ENCODE data around the gene PPP2R1B. TPM values are rescaled to one million over a fixed set of nuclear protein-coding genes. Genes with fewer than 3 reads are reported as not detected.

PPP2R1B gene
- total and polyA plus RNA-seq, 7 donors = 9.0 to 17.8 (median 14.9) TPM

DNA sequence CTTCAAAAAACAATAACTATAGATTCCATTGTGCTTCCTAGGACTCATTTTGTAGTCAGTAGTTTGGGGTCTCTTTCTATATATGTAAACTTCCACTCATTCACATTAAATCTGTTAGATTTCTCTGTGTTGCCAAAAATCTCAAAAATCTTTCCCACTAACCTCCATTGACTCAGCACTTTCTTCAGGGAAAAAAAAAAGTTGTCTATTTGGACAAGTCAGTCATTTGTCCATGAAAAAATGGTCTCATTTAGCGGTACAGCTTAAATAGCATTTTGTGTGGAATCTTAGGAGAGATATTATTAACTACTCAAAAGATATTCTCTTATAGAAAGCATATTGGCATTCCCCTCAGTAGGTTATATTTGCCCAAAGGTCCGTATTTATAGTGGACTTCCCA lies 81.9 kb downstream of the PPP2R1B start:
- no peak overlapping the region for H3K4me3 ChIP-seq
- intact Hi-C loops (cut with DNase I) = no loop called here
- TF ChIP-seq POLR2A (IDR thresholded peaks at IDR 0.05) (no peak), EP300 (IDR thresholded peaks at IDR 0.05) (no peak), POLR2AphosphoS5 (IDR thresholded peaks at IDR 0.05) (no peak), CTCF (IDR thresholded peaks at IDR 0.05) (no peak)
- H3K27me3 ChIP-seq = no peaks in the 10 kb centered on the region
- 95 to 96% methylated on average over 2 of the region's 2 CpGs for WGBS, 2 donors
- H3K36me3 ChIP-seq = peaks cover 0 to 15% (median 8%) of the 10 kb centered on the region in 4 donors
- no peak for DNase-seq
- H3K9me3 ChIP-seq = no peaks in the 10 kb centered on the region
- H3K4me1 ChIP-seq = no peaks in the 10 kb centered on the region
- no peak overlapping the region for H3K27ac ChIP-seq

- Histone ChIP-seq H3K9me3 (no peaks in the 10 kb centered on the region), H3K4me3 (no peak overlapping the region), H3K36me3 (peaks cover 0 to 10% (median 6%) of the 10 kb centered on the region in 4 donors), H3K4me1 (no peaks in the 10 kb centered on the region), H3K27me3 (no peaks in the 10 kb centered on the region), H3K27ac (no peak overlapping the region)
- no peak for DNase-seq
- intact Hi-C loops (cut with DNase I) = no loop called here
- TF ChIP-seq POLR2AphosphoS5 (IDR thresholded peaks at IDR 0.05) (no peak), CTCF (IDR thresholded peaks at IDR 0.05) (no peak), EP300 (IDR thresholded peaks at IDR 0.05) (no peak), POLR2A (IDR thresholded peaks at IDR 0.05) (no peak)
- 91 to 95% methylated on average over 3 of the region's 3 CpGs for WGBS, 2 donors
Observed at GRCh38 chr11:111683806-111684205, 82.4 kb downstream of the PPP2R1B start.

GRCh38 chr11:111680486-111681175 lies 85.6 kb downstream of the PPP2R1B start:
- DNase-seq = no peak
- Histone ChIP-seq H3K4me3 (no peak overlapping the region), H3K36me3 (peaks cover 0 to 3% (median 0%) of the 10 kb centered on the region in 4 donors), H3K9me3 (no peaks in the 10 kb centered on the region), H3K27me3 (no peaks in the 10 kb centered on the region), H3K27ac (no peak overlapping the region), H3K4me1 (no peaks in the 10 kb centered on the region)
- intact Hi-C loops (cut with DNase I) = no loop called here
- no peak for TF ChIP-seq EP300 (IDR thresholded peaks at IDR 0.05)
- 97% methylated on average over 3 of the region's 3 CpGs for WGBS, 2 donors

Other genes starting within 250 kb of the PPP2R1B start
- 10 to 100 TPM; 36.0 to 65.8 (median 48.1) TPM for gene LAYN, start 225.7 kb downstream of the PPP2R1B start, total RNA-seq
- gene LAYN, start 225.7 kb downstream of the PPP2R1B start, polyA plus RNA-seq = 1 to 10 TPM; 1.4 to 5.9 (median 4.8) TPM
- gene SIK2, start 163.9 kb downstream of the PPP2R1B start, total RNA-seq = 10 to 100 TPM; 10.7 to 14.1 (median 11.8) TPM
- gene SIK2, start 163.9 kb downstream of the PPP2R1B start, polyA plus RNA-seq = 1 to 10 TPM; 4.8 to 7.6 (median 5.1) TPM
- 10 to 100 TPM; 25.5 to 40.4 (median 28.1) TPM for gene ALG9, start 105.2 kb upstream of the PPP2R1B start, total RNA-seq
- 10 to 100 TPM in 1 of 3 donors, 1 to 10 TPM in 2; 6.0 to 13.9 (median 8.1) TPM for gene ALG9, start 105.2 kb upstream of the PPP2R1B start, polyA plus RNA-seq
- gene FDXACB1, start 112.8 kb upstream of the PPP2R1B start, total RNA-seq = 1 to 10 TPM in 2 of 4 donors, under 1 TPM in 2; 0.54 to 1.7 (median 1.1) TPM
- 1 to 10 TPM; 1.2 to 2.1 (median 1.2) TPM for gene FDXACB1, start 112.8 kb upstream of the PPP2R1B start, polyA plus RNA-seq
- gene CFAP68, start 113.2 kb upstream of the PPP2R1B start, total RNA-seq = 10 to 100 TPM in 3 of 4 donors, 1 to 10 TPM in 1; 9.1 to 44.3 (median 13.4) TPM
- 10 to 100 TPM; 18.9 to 35.4 (median 23.4) TPM for gene CFAP68, start 113.2 kb upstream of the PPP2R1B start, polyA plus RNA-seq
- 100 to 1,000 TPM; 151 to 299 (median 225) TPM for gene CRYAB, start 145.4 kb upstream of the PPP2R1B start, total RNA-seq
- 10 to 100 TPM; 25.0 to 99.7 (median 63.0) TPM for gene CRYAB, start 145.4 kb upstream of the PPP2R1B start, polyA plus RNA-seq
- 1 to 10 TPM in 2 of 4 donors, under 1 TPM in 1, not detected in 1; 0.83 to 3.0 (median 1.4) TPM for gene HSPB2, start 146.3 kb upstream of the PPP2R1B start, total RNA-seq
- gene HSPB2, start 146.3 kb upstream of the PPP2R1B start, polyA plus RNA-seq = 10 to 100 TPM in 1 of 3 donors, 1 to 10 TPM in 1, under 1 TPM in 1; 0.69 to 11.4 (median 3.6) TPM
- 1 to 10 TPM in 1 of 4 donors, not detected in 3; 3.9 TPM for gene C11orf52, start 152.5 kb upstream of the PPP2R1B start, total RNA-seq
- gene C11orf52, start 152.5 kb upstream of the PPP2R1B start, polyA plus RNA-seq = 10 to 100 TPM in 2 of 3 donors, 1 to 10 TPM in 1; 6.3 to 17.8 (median 16.8) TPM
- gene DIXDC1, start 171.0 kb upstream of the PPP2R1B start, total RNA-seq = 100 to 1,000 TPM in 2 of 4 donors, 10 to 100 TPM in 2; 92.7 to 105 (median 99.2) TPM
- 10 to 100 TPM in 1 of 3 donors, 1 to 10 TPM in 2; 2.3 to 12.0 (median 9.2) TPM for gene DIXDC1, start 171.0 kb upstream of the PPP2R1B start, polyA plus RNA-seq